IPS-18c (cell line): ENCODE data around the gene DNAJC9.
"Not testable (repeated sequence)": the region's sequence is repeated elsewhere in the genome, so short reads cannot be mapped to it uniquely, and the experiment has no call there.

Source experiments
- H3K4me3 ChIP-seq: 2 replicates; pipeline ENCODE4 v1.7.0; 2013; ENCODE audit warnings: low read depth, mild to moderate bottlenecking, low read length, moderate library complexity; ENCODE audit not compliant: insufficient read depth
- H3K9me3 ChIP-seq: one replicate; pipeline ENCODE4 v1.6.1; 2013; ENCODE audit warnings: mild to moderate bottlenecking, low read length, moderate library complexity; ENCODE audit not compliant: control insufficient read depth, insufficient read depth

Gene DNAJC9, protein sequence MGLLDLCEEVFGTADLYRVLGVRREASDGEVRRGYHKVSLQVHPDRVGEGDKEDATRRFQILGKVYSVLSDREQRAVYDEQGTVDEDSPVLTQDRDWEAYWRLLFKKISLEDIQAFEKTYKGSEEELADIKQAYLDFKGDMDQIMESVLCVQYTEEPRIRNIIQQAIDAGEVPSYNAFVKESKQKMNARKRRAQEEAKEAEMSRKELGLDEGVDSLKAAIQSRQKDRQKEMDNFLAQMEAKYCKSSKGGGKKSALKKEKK

DNA sequence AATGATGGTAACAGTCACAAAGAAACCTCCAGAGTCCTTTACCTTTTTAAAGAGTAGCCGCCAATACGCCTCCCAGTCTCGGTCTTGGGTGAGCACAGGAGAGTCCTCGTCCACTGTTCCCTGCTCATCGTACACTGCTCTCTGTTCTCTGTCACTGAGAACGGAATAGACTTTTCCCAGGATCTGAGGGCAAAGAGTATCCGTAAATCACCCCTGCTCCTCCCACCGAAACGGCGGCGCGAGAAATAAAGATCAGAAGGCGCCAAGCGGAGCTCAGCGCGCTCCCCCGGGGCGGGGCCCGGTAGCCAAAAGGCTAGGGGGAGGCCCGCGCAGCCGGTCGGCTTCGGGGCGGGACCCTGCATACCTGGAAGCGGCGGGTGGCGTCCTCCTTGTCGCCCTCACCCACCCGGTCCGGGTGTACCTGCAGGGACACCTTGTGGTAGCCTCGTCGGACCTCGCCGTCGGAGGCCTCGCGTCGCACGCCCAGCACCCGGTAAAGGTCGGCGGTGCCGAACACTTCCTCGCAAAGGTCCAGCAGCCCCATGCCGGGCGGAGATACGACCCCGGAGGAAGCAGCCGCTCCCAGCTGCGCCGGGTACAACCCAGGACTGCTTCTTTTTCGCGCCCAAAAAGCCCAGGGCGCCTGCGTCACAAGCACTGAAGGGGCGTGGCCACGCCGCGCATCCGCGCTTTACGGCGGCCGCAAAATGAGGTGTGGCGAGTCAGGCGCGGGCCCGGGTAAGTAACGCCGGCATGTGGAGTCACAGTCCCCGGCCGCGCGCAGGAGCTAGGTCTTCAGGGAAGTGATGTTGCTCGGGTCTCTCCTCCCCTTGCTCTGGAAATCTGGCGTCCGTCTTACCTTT is at the start of gene DNAJC9:
TSS of gene DNAJC9 (minus strand) at position 610 of the 863 bp plus-strand sequence. CDS start at position 544, 66 bp downstream.
- peak within 1 kb of the TSS; percentile 89 for H3K4me3 ChIP-seq
- no peaks in the 10 kb centered on the region for H3K9me3 ChIP-seq

DNA sequence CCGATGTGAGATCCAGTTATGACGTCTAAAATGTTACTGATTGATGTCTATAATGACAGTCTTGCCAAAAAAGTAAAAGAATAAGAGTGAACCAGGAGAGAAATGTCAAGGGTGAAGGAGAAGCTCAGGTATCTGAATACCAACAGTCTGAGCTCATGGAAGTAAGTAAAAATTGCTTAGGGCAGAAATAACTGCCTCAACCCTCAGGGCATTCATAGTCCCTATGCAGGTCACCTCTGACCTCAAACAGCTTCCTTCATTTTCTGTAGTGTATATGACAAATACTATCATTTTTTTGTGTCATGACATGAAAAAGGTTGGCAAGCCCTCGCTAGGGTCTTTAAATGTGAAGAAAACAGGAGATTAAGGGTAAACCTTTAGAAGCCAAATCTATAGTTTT is 46.4 kb upstream of the DNAJC9 start:
- H3K9me3 ChIP-seq = peaks cover 3% of the 10 kb centered on the region
- H3K4me3 ChIP-seq = no peak overlapping the region

DNA sequence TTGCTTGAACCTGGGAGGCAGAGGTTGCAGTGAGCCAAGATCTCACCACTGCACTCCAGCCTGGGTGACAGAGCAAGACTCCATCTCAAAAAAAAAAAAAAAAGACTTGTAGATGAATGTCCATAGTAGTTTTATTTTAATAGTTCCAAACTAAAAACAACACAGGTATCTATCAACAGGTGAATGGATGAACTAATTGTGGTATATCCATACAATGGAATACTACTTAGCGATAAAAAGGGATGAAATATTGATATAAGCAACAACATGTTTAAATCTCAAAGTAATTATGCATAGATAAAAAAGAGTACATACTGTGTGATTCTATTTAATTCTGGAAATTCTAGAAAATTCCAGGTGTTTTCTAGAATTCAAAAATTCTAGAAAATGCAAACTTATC is 42.9 kb upstream of the DNAJC9 start:
- Histone ChIP-seq H3K4me3 (no peak overlapping the region), H3K9me3 (peaks cover 3% of the 10 kb centered on the region)

DNA sequence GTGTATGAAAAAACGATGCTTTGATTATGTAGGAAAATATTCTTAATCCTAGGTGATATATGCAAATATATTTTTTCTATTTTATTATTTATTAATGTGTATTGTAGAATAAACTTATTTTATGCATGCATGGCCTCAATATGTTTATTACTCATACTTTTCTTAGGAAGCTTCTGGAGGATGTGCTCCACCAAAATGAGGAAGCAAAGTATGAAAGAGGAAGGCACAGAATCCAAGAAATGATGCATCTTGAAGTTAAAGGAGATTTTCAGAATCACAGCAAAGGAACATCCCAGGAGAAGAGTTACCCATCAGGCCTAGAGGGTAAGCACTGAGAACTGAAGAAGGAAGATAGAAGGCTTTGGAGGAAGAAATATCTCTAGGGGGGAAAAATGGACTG is 40.4 kb upstream of the DNAJC9 start:
- H3K9me3 ChIP-seq = peaks cover 3% of the 10 kb centered on the region
- H3K4me3 ChIP-seq = no peak overlapping the region

DNA sequence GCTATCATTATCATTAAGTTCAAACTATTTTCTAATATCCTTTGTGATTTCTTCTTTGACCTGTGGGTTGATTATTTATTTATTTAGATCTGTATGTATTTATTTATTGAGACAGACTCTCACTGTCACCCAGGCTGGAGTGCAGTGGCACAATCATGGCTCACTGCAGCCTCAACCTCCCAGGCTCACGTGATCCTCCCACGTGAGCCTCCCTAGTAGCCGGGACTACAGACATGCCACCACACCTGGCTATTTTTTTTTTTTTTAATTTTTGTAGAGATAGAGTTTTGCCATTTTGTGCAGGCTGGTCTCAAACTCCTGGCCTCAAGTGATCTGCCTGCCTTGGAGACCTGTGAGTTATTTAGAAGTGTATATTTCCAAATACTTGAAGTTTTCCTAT is 34.0 kb upstream of the DNAJC9 start:
- H3K4me3 ChIP-seq = no peak overlapping the region
- H3K9me3 ChIP-seq = no peaks in the 10 kb centered on the region

DNA sequence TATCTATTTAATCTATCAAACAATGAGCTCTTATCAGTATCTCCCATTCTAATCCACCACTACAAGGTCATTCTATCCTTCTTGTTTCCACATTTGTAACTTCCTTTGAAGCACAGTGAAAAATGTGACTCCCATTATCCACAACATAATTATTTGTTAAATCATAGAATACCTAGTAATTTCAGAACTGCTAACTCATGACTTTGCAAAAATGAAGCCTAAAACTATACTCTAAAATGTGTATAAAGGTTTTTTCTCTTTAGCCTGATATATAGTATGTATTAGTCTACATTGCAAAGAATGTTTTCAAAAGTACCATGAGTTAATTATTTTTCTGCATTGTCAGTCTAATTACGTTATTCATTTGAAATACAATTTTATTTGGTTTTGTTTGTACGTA is 17.4 kb upstream of the DNAJC9 start:
- no peak overlapping the region for H3K4me3 ChIP-seq
- no peaks in the 10 kb centered on the region for H3K9me3 ChIP-seq

DNA sequence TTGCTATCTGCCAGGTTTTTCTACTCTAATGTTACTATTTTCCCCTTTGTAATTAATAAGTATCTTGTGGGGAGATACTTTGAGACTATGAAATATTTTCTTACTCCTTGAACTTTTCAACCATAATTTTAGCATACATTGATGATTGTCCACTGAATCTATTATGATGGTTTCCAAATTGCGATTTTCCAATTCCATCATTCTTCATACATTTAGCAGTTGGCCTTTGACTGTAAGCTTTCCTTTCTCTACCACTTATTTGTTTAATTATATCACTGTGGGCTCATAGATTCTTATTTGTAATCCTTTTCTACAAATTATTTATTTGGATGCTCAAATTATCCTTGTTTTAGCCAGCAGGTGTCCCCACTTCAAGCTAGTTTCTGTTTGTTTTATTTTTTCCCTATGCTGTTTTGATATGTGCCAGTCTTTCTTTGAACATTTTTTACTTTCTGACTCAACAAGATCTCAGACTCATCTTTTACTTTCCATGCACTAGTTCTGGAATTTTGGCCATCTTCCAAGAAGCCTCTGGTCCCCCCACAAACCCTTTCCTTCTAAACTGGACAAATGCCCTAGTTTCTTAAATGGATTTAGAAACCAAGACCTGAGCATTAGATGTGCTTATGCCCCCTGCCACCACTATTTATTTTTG is 16.8 kb upstream of the DNAJC9 start:
- no peak overlapping the region for H3K4me3 ChIP-seq
- H3K9me3 ChIP-seq = no peaks in the 10 kb centered on the region

DNA sequence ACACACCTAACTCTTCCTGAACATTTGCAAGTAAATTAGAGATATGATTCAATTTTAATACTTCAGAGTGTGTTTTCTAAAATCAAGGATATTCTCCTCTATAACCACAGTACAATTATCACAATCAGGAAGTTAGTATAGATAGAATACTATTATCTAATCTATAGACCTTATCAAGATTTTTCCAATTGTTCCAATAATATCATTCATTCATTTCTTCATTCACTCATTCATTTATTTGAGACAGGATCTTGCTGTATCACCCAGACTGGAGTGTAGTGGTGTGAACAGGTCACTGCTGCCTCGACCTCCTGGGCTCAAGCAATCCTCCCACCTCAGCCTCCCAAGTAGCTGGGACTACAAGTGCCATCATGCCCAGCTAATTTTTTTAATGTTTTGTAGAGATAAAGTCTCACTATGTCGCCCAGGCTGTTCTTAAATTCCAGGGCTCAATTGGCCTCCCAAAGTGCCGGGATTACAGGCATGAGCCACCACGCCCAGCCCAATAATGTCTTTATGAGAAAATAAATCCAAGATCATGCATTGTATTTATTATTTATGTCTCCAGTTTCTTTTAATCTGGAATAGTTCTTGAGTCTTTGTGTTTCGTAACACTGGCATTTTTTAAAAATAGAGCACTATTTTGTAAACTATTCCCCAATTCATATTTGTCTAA is 16.0 kb upstream of the DNAJC9 start:
- Histone ChIP-seq H3K9me3 (no peaks in the 10 kb centered on the region), H3K4me3 (no peak overlapping the region)

DNA sequence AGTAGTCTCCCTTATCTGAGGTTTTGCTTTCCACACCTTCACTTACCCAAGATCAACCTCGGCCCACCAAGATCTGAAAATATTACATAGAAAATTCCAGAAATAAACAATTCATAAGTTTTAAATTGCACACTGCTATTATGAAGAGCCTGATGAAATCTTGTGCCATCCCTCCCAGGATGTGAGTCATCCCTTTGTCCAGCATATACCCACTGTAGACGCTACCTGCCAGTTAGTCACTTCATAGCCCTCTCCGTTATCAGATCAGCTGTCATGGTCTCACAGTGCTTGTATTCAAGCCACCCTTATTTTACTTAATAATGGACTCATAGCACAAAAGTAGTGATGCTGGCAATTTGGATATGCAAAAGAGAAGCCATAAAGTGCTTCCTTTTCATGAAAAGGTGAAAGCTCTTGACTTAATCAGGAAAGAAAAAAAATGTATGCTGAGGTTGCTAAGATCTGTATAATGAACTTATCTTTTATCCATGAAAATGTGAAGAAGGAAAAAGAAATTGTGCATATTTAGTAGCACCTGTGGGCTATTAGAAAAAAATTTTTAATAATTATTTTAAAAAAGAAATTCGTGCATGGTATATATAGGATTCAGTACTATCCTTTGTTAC is 15.2 kb upstream of the DNAJC9 start:
- Histone ChIP-seq H3K9me3 (no peaks in the 10 kb centered on the region), H3K4me3 (no peak overlapping the region)

DNA sequence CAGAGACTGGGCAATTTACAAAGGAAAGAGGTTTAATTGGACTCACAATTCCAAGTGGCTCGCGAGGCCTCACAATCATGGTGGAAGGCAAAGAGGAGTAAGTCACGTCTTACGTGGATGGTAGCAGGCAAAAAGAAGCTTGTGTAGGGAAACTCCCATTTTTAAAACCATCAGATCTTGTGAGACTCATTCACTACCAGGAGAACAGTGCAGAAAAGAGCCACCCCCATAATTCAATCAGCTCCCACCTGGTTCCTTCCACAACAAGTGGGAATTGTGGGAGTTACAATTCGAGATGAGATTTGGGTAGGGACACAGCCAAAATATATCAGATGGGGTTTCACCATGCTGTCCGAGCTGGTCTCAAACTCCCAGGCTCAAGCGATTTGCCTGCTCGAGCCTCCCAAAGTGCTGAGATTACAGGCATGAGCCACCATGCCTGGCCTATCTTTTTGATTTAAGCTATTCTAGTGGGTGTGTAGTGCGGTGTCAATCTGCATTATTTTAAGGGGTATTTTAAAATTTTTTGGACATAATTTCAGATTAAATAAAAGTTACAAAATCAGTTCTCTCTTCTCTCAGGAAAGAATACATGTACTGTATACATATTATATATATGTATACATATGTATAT is 14.4 kb upstream of the DNAJC9 start:
- Histone ChIP-seq H3K4me3 (no peak overlapping the region), H3K9me3 (no peaks in the 10 kb centered on the region)

DNA sequence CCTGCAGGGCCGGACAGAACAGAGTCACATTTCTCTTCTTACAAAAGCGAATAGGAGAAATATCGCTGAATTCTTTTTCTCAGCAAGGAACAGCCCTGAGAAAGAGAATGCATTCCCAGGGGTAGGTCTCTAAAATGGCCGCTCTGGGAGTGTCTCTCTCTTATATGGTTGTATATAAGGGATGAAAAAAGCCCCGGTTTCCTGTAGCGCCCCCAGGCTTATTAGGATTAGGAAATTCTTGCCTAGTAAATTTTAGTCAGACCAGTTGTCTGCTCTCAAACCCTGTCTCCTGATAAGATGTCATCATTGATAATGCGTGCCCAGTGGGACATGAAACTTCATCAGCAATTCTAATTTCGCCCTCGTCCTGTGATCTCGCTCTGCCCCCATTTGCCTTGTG is 11.6 kb upstream of the DNAJC9 start:
- H3K9me3 ChIP-seq, H3K4me3 ChIP-seq: not testable (repeated sequence)

DNA sequence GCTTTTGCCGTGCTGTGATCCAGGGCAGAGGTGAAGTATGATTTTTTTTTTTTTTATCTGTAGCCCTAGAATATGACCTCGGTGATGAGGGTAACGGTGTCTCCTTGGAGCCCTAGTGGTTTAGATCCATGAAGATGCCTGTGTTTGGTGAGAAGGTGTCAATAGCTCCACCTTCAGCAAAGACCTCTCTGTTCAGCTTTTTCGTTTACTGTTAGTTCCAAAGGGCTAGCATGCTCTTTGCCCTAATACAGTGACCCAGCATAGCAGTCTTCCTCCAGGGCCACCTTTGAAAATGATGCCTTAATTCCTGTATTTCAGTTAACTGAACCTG is 6.1 kb upstream of the DNAJC9 start:
- Histone ChIP-seq H3K4me3 (peak overlapping the region; percentile 84), H3K9me3 (no peaks in the 10 kb centered on the region)

DNA sequence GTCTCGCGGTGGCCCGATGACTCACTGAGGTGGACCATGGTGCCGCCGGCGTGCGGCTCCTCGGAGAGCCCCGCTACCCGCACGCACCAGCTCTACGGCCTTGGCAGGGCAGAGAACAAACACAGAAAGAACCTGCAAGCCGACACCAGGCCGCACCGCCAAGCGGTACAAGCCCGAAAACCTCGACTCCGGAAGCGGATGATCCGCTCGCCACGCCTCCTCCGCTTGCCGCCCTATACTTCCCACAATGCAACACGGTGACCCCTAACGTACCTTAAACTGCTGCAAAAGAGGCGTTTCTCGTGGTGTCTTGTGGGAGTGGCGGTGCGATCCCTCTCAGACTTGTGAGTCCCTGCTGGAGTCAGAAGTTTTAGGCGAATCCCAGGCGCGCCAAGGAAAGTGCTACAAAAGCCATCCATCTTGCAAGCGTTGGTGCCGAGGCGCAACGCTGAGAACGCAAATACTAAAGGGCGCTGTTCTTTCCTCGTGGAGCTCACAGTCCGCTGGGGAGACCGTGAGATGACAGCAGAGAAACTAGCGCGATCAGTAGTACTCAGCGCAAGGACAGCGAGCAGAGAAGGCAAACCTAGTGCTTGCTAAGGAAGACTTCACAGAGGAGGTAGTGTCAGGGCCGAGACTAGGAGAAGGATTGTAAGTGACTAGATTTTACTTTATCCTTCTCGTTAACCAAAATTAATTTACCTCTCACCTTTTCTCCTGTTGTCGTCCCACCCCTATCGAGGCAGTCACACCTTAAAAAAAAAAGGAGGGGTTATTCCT is 5.6 kb upstream of the DNAJC9 start, which contains the start of gene MRPS16:
TSS of gene MRPS16 (minus strand) at position 200 of the 780 bp plus-strand sequence. CDS start at position 38, 162 bp downstream.
- no peaks in the 10 kb centered on the region for H3K9me3 ChIP-seq
- peak within 1 kb of the TSS; percentile 84 for H3K4me3 ChIP-seq

DNA sequence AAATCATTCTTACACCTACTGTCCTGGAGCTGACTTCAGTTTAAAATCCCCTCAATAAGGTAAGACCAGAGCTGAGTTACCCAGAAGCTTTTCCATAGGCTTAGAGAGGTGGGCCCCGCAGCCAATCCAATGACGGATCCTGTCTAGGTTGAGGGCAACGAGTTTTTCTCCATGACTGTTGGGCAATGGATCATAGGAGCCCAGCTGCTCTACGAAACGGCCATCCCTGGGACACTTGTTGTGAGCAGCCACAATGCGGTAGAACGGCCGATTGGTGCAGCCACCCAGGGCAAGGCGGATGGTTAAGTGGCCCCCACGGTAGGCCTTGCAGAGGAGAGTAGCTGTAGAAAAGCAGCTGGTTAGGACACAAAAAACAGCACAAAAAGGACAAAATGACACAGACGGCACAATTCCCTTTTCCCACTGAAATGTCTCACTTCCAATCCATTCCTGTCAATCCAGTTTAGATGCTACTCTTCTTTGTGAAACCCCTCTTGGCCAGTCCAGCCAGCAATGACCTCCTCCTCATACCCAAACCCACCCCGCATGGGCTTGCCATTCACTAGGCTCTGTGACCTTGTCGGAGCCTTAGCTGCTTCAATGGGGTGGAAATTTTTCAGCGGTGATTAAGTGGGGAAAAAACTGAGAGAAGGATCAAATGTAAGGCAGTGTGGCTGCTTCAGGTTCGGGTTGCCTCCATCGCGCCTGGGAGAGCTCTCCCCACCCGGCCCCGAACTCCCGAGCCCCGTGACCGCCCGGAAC is 4.8 kb upstream of the DNAJC9 start:
- H3K9me3 ChIP-seq = no peaks in the 10 kb centered on the region

DNA sequence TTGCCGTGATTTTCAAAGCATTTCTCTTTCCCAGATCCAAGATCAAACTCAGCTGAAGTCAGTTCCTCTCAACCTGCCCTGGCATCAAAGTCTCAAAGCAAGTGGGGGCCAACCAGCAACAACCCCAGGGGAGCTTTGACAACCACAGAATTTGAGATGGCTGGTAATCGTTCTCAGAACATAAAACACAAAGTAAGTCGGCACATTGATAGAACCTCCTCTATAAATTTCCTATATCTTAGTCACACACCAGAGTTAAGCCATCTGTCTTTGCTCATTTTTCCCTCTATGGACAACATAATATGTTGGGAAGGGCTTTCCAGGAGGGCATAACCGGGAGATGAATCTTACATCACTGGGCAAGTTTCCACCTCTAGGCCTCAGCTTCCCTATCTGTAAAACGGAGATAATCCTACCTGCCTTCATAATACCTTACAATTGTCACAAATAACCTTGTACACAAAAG is 1.2 kb upstream of the DNAJC9 start:
- H3K4me3 ChIP-seq = no peak overlapping the region
- H3K9me3 ChIP-seq = no peaks in the 10 kb centered on the region

More for the DNA sequence above, 4.8 kb upstream of the DNAJC9 start:
- H3K4me3 ChIP-seq = peak overlapping the region; percentile 84
